ENCODE results near the gene RPRD2.
A peak's percentile ranks its signal among the peaks of the same experiment; 100 is the strongest.

Gene RPRD2

GRCh38 chr1:150516050-150516591 lies 152.2 kb downstream of the RPRD2 start:
- peak; percentile 29 to 54 for DNase-seq

DNA sequence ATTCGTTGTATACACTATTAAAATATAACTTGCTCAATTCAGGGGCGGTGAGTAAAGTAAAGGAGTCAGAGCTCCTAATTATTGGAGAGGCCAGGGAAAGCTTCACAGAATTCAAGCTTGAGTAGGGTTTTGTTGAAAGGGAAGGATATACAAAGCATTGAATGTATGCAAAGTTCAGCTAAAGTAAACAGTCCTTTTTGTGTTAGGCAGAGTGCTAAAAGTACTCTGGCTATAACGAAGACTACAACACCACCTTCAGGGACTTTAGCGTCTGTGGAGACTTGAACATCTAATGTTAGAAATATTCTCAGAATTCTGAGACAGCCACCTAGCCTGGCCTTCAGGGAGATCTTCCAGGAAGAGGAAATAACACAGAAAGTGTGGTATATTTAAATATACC lies 152.7 kb downstream of the RPRD2 start:
- peak; percentile 10 to 54 for DNase-seq

DNA sequence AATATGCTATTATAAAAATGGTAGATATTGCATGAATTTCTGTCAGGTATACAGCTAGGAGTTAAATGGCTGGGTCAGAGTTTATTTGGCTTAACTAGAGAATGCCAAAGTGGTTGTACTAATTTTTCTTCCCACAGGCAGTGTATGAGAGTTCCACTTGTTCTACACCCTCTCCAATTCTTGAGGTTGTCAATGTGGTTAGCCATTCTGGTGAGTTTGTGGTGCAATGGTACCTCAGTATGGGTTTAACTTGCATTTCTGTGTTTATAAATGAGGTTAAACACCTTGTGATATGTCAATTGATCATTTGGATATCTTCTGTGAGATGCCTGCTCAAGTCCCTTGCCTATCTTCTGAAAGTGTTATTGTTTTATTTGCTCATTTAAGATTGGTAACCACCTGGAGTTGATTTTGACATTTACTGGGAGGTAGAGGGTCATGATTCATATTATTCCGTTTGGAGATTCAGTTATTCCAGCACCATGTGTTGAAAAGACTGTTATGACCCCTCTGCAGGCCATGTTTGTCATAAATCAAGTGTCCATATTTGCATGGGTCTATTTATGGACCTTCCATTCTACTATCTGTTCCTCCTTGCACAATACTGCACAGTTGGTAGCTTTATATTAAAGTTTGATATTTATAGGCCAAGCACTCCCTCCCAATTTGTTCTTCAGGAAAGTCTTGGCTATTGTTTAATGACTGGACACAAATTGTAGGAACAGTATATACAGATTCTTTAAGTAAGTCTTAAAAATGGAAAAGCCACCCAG lies 157.4 kb downstream of the RPRD2 start:
- no peak for DNase-seq

- DNase-seq: no peak
Observed at GRCh38 chr1:150525348-150525747, 161.4 kb downstream of the RPRD2 start.

All from NCI-H2081 (cell line).